Esophagus muscularis mucosa (tissue), 4 donors: ENCODE results near the gene FFAR3. TPM values are rescaled to one million over a fixed set of nuclear protein-coding genes. Genes with fewer than 3 reads are reported as not detected.

Experiments
- DNase-seq: peaks from one replicate; pipeline ENCODE4 v3.0.0-alpha.2; 2017; ENCODE audit errors: extremely low spot score
- H3K27ac ChIP-seq, 4 donors: fragments of 200-600 bp; sonication (generic); replicated peaks in 1 of 4; 1 replicate in 3 of 4; 2 replicates in 1 of 4; pipeline ENCODE4 v1.5.1; 2016 to 2019; ENCODE audit warnings: mild to moderate bottlenecking in 1 of 4
- H3K27me3 ChIP-seq, 4 donors: fragments of 200-600 bp; sonication (generic); one replicate each; pipeline versions ENCODE4 v1.5.1 to v1.6.0; 2016 to 2019
- H3K36me3 ChIP-seq, 4 donors: fragments of 200-600 bp; sonication (generic); one replicate each; pipeline ENCODE4 v1.5.1; 2016 to 2019
- H3K4me1 ChIP-seq, 4 donors: fragments of 200-600 bp; sonication (generic); one replicate each; pipeline ENCODE4 v1.5.1; 2016 to 2019
- H3K4me3 ChIP-seq, 4 donors: fragments of 200-600 bp; sonication (generic); 1 replicate in 2 of 4; 2 replicates in 2 of 4; pipeline ENCODE4 v1.5.1; 2016 to 2019; ENCODE audit warnings: mild to moderate bottlenecking in 4 of 4, moderate library complexity in 1 of 4
- H3K9me3 ChIP-seq, 4 donors: fragments of 200-600 bp; sonication (generic); 1 replicate in 3 of 4; 2 replicates in 1 of 4; pipeline ENCODE4 v1.5.1; 2016 to 2019
- EP300 ChIP-seq: sonication (generic); formaldehyde crosslinking; IDR thresholded peaks from one replicate; pipeline ENCODE4 v1.6.1; 2017; ENCODE audit warnings: antibody characterized with exemption
- POLR2A ChIP-seq: fragments of 450-650 bp; IDR thresholded peaks from one replicate; pipeline ENCODE4 v1.6.1; 2017; ENCODE audit warnings: antibody characterized with exemption, moderate library complexity, mild to moderate bottlenecking, low read depth
- POLR2AphosphoS5 ChIP-seq, 2 donors: sonication (generic); formaldehyde crosslinking; IDR thresholded peaks; one replicate each; pipeline ENCODE4 v1.6.1; 2017; ENCODE audit warnings: antibody characterized with exemption in 2 of 2
- WGBS: methylation state at CpG from one replicate; pipeline ENCODE4 v1.1.5; 2018; 5-methylcytosine and 5-hydroxymethylcytosine counted together
- intact Hi-C: fragments of 100-400 bp; cut with DNase I; formaldehyde crosslinking; loops from one replicate; pipeline ENCODE4 v1.15.1; 2023
- total RNA-seq, 4 donors: library from RNA; depleted of rRNA; stranded (reverse); fragments of >200 nt; gene quantifications; one replicate each; pipeline versions ENCODE4 v1.1.0 to v1.2.1, GENCODE V29; 2016
- TF ChIP-seq, protein P1 (sequence below), 3 experiments: fragments of 200-600 bp in 2 of 3; fragments of 450-650 bp in 1 of 3; sonication (generic) in 2 of 3; IDR thresholded peaks; one replicate each; pipeline ENCODE4 v1.5.1; 2017 to 2019; ENCODE audit warnings: antibody characterized with exemption in 3 of 3, mild to moderate bottlenecking in 2 of 3, moderate library complexity in 1 of 3

The FFAR3 gene
- total RNA-seq, 4 donors from 2014 or later, result 0.17 to 2.3 TPM; not detected in 2

DNA sequence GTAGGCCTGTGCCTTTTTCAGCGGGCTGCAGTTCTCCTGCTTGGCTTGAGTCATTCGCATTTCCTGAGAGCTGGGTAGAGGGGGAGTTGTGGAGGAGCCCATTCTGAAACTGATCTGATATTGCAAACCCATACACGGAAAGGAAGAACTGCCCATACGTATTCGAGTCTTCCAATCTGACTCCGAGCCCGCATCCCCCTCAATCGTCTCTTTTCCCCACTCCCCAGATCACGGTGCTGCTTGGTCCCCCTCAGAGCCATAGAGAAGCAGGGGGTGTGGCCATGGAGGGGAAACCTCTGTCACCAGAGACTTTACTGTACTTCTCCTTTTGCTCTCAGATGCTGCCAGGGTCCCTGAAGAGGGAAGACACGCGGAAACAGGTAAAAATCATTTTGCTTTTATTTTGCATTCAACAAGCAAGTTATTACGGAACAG lies 29.4 kb upstream of the FFAR3 start, which contains the start of gene CD22:
TSS of gene CD22 (plus strand) at position 337 of the 435 bp plus-strand sequence. CDS start 2,854 bp downstream, outside the sequence.
- no peaks in the 10 kb centered on the region for H3K9me3 ChIP-seq
- intact Hi-C loops, result no loop called here
- H3K27me3 ChIP-seq, result peaks cover 0 to 60% (median 0%) of the 10 kb centered on the region in 4 donors
- H3K36me3 ChIP-seq, result no peaks in the 10 kb centered on the region
- 83% methylated on average over 12 of the region's 12 CpGs for WGBS
- no peak within 1 kb of the TSS for H3K27ac ChIP-seq
- no peak for DNase-seq
- H3K4me3 ChIP-seq, result no peak within 1 kb of the TSS
- H3K4me1 ChIP-seq, result no peaks in the 10 kb centered on the region
- TF ChIP-seq POLR2AphosphoS5 (IDR thresholded peaks at IDR 0.05), result no peak
- TF ChIP-seq POLR2A, result no peak
- TF ChIP-seq, protein P1, sequence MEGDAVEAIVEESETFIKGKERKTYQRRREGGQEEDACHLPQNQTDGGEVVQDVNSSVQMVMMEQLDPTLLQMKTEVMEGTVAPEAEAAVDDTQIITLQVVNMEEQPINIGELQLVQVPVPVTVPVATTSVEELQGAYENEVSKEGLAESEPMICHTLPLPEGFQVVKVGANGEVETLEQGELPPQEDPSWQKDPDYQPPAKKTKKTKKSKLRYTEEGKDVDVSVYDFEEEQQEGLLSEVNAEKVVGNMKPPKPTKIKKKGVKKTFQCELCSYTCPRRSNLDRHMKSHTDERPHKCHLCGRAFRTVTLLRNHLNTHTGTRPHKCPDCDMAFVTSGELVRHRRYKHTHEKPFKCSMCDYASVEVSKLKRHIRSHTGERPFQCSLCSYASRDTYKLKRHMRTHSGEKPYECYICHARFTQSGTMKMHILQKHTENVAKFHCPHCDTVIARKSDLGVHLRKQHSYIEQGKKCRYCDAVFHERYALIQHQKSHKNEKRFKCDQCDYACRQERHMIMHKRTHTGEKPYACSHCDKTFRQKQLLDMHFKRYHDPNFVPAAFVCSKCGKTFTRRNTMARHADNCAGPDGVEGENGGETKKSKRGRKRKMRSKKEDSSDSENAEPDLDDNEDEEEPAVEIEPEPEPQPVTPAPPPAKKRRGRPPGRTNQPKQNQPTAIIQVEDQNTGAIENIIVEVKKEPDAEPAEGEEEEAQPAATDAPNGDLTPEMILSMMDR (IDR thresholded peaks at IDR 0.05), result no peak
- TF ChIP-seq EP300, result no peak

DNA sequence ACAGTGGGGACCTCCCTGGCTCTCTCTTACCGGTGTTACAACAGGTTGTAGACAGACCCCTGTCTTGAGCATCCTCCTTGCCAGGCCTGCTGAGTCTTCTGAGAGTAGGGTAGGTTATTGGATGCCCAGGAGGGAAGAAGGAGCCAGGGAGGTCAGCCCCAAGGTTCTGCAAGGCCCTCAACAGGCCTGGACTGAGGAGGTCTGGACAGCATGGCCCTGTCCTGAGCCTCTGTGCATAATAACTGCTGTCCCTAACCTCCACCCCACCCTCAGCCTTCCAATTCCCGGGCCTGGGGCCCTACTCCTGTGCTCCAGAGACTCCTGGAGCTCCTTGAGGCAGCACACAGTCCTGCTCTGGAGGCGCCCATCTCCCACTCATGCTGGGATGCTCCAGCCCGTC lies 28.9 kb upstream of the FFAR3 start:
- WGBS, result 86% methylated on average over 4 of the region's 4 CpGs
- intact Hi-C loops, result no loop called here
- Histone ChIP-seq H3K9me3 (no peaks in the 10 kb centered on the region), H3K27ac (no peak overlapping the region), H3K4me1 (no peaks in the 10 kb centered on the region), H3K36me3 (no peaks in the 10 kb centered on the region), H3K4me3 (no peak overlapping the region), H3K27me3 (peaks cover 0 to 65% (median 0%) of the 10 kb centered on the region in 4 donors)
- TF ChIP-seq POLR2A (no peak), POLR2AphosphoS5 (IDR thresholded peaks at IDR 0.05) (no peak), EP300 (no peak)
- TF ChIP-seq, protein P1 (IDR thresholded peaks at IDR 0.05), result no peak
- no peak for DNase-seq

DNA sequence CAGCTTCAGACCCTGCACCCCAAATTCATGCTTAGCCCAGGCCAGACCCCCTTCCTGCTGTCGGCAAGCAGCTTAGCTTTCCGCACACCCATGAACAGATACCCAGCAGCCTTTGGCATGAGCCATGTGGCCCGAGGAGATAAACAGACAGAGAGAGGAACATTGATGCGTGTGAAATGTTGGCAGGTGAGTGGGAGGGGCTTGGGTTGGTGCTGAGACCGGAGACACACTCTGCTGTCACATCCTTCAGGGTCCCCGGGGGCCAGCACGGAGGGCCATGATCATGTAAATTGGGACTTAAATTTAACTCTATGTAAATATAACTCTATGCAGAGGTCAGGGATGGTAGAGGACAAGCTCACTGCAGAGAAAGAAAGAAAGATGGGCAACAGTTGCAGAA lies 27.8 kb upstream of the FFAR3 start:
- no peak overlapping the region for H3K4me3 ChIP-seq

DNA sequence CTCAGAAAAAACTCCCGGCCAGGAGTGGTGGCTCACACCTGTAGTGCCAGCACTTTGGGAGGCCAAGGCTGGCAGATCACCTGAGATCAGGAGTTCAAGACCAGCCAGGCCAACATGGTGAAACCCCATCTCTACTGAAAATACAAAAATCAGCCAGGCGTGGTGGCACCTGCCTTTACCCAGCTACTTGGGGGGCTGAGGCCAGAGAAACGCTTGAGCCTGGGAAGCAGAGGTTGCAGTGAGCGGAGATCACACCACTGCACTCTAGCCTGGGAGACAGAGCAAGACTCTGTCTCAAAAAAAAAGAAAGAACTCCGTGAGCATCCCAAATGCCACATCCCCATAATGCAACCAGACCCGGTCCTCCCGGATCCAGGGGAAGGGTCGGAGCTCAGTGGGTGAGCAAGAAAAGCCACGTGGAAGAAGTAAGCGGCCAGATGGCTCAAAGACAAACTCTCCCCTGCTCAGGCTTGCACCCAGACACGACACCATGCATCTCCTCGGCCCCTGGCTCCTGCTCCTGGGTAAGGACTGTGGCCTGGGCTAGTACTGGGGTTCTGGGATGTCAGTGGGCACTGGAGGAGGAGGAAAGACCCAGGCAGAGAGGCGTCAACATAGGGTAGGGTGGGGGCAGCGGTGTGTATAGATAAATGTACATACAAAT lies 26.6 kb upstream of the FFAR3 start:
- 88% methylated on average over 14 of the region's 14 CpGs for WGBS
- Histone ChIP-seq H3K9me3 (no peaks in the 10 kb centered on the region), H3K4me3 (no peak overlapping the region), H3K4me1 (no peaks in the 10 kb centered on the region), H3K27ac (no peak overlapping the region), H3K27me3 (peaks cover 0 to 67% (median 0%) of the 10 kb centered on the region in 4 donors), H3K36me3 (no peaks in the 10 kb centered on the region)
- TF ChIP-seq EP300 (no peak), POLR2AphosphoS5 (IDR thresholded peaks at IDR 0.05) (no peak), POLR2A (no peak)
- TF ChIP-seq, protein P1 (IDR thresholded peaks at IDR 0.05), result no peak
- intact Hi-C loops, result no loop called here
- DNase-seq, result no peak

More for the DNA sequence above, 27.8 kb upstream of the FFAR3 start:
- TF ChIP-seq EP300, result no peak
- no peak for TF ChIP-seq POLR2AphosphoS5 (IDR thresholded peaks at IDR 0.05)
- TF ChIP-seq, protein P1 (IDR thresholded peaks at IDR 0.05), result no peak
- no peak for TF ChIP-seq POLR2A
- intact Hi-C loops, result no loop called here
- Histone ChIP-seq H3K27me3 (peaks cover 0 to 67% (median 0%) of the 10 kb centered on the region in 4 donors), H3K36me3 (no peaks in the 10 kb centered on the region), H3K4me1 (no peaks in the 10 kb centered on the region), H3K27ac (no peak overlapping the region), H3K9me3 (no peaks in the 10 kb centered on the region)
- 56% methylated on average over 7 of the region's 7 CpGs for WGBS
- DNase-seq, result no peak
